GM21381 (cell line): Measurements from ENCODE around the gene PKD1L1.
"Not testable (repeated sequence)": the region's sequence is repeated elsewhere in the genome, so short reads cannot be mapped to it uniquely, and the experiment has no call there.

Experiments used
- ATAC-seq: cut with Tn5 transposase; IDR thresholded peaks from one replicate; pipeline ENCODE4 v1.9.1; 2021; ENCODE audit warnings: mild to moderate bottlenecking, moderate library complexity; ENCODE audit not compliant: unreplicated experiment

PKD1L1 gene, protein sequence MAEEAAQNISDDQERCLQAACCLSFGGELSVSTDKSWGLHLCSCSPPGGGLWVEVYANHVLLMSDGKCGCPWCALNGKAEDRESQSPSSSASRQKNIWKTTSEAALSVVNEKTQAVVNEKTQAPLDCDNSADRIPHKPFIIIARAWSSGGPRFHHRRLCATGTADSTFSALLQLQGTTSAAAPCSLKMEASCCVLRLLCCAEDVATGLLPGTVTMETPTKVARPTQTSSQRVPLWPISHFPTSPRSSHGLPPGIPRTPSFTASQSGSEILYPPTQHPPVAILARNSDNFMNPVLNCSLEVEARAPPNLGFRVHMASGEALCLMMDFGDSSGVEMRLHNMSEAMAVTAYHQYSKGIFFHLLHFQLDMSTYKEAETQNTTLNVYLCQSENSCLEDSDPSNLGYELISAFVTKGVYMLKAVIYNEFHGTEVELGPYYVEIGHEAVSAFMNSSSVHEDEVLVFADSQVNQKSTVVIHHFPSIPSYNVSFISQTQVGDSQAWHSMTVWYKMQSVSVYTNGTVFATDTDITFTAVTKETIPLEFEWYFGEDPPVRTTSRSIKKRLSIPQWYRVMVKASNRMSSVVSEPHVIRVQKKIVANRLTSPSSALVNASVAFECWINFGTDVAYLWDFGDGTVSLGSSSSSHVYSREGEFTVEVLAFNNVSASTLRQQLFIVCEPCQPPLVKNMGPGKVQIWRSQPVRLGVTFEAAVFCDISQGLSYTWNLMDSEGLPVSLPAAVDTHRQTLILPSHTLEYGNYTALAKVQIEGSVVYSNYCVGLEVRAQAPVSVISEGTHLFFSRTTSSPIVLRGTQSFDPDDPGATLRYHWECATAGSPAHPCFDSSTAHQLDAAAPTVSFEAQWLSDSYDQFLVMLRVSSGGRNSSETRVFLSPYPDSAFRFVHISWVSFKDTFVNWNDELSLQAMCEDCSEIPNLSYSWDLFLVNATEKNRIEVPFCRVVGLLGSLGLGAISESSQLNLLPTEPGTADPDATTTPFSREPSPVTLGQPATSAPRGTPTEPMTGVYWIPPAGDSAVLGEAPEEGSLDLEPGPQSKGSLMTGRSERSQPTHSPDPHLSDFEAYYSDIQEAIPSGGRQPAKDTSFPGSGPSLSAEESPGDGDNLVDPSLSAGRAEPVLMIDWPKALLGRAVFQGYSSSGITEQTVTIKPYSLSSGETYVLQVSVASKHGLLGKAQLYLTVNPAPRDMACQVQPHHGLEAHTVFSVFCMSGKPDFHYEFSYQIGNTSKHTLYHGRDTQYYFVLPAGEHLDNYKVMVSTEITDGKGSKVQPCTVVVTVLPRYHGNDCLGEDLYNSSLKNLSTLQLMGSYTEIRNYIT (N-terminal part only)

DNA sequence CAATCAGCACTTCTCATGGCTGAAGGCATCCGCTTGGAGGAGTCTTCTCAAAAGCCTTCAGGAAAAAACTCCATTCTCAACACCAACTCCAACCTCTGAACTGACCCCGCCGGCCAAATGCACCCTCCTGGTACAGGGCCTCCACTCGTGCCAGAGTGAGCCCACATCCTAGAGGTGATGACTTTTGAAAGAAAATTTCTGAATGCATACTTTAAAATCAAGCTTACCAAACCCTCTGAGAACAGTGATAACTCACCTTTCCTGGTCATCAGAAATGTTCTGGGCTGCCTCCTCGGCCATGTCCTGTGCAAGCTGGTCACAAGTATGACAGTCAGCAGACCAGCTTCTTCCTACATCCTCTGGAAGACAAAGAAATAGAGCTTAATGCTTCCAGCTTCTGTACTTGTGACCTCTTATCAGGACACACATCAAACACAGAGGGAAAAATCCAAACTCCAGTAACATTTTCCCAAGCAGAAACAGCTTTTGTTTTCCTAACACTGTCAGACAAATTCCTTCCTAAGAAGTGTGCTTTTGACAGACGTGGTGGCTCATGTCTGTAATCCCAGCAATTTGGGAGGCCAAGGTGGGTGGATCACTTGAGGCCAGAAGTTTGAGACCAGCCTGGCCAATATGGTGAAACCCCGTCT, at the start of gene PKD1L1:
Gene PKD1L1 (minus strand): TSS at position 326 of the 650 bp plus-strand sequence. CDS start 26 bp downstream, at position 300.
- ATAC-seq: no peak

DNA sequence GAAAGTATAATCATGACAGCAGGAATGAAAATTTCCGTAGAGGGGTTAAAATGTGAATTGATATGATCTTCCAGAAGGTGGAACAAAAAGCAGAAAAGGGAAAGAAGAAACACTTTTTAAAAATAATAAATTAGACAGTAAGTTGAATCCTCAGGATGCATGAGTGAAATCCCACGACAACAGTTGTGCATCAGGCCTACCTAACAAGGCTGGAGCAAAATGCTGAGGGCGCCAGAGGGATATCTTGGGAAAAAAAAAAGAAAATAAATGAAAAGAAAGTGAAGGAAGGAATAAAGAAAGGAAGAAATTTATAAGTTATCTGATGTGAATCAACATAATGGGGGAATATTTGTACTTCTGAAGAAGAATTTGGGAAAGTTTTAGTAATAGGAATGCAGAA, 44.2 kb upstream of the PKD1L1 start:
- no peak for ATAC-seq

DNA sequence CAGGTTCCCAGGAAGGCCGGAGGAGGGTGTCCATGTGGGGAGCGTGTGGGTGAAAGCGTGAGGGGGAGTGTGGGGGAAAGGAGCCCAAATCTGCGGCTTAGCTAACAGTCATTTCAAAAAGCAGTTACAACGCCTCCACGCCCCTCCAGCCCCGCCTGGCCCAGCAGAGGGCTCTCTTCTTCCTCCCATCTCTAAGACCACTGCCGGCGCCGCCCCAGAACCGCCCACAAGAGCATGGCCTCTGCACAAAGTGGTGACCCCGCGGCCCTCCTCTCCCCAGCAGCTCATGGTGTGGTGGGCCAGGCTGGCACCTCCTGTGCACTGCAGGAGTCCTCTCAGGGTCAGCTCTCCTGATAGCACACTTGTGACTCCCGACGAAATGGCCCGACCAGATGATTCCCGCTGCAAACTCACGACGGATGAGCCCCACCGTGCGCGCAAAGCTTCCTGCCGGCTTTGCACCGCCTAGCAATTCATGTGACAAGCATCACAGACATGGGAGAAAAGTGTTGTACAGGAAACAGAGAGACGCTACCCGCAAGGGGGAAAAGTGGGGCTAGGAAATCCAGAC, 43.6 kb upstream of the PKD1L1 start:
- ATAC-seq: peak; percentile 99

DNA sequence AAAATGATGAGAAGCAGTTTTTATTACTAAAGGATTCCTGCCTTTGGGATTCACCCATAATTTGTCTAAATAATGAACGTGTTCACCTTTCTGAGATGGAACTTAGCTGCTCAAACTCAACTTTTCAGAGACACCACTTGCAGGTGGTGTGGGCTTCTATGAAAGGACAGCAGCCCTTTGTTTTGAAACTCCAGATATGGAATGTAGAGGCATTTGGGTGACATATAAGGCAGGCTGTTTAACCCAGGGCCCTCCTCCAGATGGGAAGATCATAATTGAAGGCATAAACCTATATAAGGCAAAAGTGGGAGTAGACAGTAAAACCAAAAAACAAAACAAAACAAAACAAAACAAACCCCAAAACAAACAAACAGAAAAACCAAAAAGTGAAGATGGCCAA, 43.0 kb upstream of the PKD1L1 start:
- no peak for ATAC-seq

DNA sequence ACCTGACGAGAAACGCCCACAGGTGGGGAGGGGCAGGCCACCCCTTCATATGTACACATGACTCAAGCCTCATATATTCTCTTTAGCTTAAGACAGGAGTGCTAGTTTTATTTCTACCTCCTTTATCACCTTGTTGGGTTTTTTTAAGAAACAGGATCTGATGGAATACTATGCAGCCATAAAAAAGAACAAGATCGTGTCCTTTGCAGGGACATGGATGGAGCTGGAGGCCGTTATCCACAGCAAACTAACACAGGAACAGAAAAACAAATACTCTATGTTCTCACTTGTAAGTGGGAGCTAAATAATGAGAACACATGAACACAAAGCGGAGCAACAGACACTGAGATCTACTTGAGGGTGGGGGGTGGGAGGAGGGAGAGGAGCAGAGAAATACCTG, 42.3 kb upstream of the PKD1L1 start:
- no peak for ATAC-seq

DNA sequence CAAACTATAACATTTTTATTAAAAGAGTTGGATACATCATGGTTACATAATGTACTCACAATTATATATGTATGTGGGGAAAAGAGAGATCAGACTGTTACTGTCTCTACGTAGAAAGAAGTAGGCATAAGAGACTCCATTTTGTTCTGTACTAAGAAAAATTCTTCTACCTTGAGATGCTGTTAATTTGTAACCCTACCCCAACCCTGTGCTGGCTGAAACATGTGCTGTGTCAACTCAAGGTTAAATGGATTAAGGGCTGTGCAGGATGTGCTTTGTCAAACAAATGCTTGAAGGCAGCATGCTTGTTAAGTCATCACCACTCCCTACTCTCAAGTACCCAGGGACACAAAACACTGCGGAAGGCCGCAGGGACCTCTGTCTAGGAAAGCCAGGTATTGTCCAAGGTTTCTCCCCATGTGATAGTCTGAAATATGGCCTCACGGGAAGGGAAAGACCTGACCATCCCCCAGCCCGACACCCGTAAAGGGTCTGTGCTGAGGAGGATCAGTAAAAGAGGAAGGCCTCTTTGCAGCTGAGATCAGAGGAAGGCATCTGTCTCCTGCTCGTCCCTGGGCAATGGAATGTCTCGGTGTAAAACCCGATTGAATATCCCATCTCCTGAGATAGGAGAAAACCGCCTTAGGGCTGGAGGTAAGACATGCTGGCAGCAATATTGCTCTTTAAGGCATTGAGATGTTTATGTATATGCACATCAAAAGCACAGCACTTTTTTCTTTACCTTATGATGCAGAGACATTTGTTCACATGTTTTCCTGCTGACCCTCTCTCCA, 41.5 kb upstream of the PKD1L1 start:
- ATAC-seq: not testable (repeated sequence)

DNA sequence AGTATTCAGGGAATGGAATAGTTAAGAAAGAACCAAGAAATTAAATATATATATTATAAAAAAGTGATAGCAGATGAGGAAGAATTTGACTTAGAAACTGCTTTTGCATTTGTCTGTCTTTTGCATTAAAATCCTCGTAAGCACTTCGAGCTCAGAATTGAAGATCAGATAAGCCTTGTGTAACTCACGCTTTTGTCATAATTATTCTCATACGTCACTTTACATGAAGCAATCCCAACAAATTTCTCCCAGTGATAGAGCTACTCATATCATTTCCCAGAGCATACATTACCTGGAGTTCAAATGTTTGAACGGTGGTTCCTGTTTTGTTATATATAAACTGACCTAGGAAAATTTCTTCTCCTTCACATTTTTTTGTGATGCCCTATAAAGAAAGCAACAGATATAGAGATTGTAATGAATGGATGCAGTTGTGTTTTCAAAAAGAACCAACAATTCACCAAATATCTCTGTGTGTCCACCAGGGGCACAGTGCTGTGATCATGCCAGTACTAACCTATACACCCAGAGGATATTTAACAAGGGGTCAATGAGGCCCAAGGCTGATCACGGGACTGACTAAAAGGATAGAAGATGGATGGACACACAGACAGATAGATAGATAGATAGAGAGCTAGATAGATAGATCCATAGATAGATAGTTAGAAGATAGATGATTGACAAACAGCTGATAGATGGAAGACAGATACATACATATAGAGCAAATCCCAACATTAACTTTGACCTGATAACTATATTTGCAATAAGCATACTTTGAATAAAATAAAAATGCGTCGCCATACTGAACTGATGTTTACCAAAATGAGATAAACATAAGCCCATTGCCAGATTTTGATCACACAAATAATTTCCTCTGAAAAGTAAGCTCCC, 40.5 kb upstream of the PKD1L1 start:
- no peak for ATAC-seq

DNA sequence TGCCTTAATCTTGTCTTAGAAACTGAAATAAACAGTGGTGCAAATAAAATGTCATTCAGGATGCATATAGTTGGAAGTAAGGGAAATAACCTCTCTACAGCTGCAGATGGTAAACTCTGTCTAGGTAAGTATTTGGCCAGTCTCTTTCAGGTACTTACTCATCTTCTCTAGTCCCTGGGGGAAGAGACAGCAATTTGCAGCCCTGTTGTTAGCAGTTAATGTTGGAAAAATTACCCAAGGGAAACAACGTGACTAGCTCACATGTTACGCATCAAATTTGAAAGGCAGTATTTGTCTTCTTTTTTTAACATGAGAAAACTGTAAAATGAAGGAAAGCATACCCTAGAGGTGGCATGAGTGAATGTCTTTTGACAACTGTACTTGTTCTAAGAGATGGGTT, 34.3 kb upstream of the PKD1L1 start:
- ATAC-seq: no peak

DNA sequence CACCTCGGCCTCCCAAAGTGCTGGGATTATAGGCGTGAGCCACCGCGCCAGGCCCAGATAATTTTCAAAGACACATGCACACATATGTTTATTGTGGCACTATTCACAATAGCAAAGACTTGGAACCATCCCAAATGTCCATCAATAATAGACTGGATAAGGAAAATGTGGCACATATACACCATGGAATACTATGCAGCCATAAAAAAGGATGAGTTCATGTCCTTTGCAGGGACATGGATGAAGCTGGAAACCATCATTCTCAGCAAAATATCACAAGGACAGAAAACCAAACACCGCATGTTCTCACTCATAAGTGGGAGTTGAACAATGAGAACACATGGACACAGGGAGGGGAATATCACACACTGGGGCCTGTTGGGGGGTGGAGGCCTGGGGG, 32.4 kb upstream of the PKD1L1 start:
- not testable (repeated sequence) for ATAC-seq

DNA sequence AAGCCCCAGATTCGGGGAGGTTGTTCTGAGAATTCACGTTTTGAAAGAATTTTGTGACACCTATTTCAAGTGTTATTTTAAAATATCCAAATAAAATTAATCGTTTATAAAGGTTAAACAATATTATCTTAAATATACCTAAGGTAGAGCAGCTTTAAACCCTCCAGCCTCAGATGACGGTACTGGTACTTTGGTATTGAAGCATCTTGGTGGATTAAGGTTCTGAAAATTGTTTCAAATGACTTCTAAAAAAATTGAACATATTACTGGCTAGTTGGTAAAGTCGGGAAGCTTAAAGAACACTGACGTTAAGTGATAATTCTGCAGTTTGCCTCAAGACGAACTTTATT, 31.5 kb upstream of the PKD1L1 start:
- ATAC-seq: no peak

DNA sequence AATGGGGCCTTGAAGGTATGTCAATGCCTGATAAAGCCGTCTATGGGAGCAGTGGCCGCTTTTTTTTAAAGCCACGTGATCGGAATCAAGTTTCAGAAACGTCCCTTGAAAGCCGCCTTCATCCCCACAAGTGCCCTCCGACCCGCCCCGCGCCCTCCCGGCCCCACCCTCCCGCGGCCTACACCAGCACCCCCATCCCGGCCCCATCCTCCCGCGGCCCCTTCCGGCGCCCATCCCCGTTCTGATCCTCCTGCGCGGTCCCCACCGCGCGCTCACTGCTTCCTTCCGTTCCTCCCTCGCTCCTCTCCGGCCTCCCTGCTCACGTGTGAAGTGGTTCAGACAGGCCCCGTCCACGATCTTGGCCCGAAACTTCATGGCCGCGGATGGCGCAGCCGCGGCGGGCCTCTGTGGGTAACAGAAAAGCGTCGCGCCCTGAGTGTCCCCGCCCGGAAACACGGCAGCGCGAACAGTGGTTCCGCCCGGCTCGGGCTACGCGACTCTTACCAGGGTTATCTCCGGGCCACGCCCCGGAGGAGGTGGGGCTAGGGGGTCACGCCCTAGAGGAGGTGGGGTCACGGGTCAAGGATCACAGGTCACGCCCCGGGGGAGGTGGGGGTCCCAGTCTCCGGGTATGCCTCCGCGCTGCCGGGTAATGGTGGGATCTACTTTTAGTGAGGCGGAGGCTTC, 31.0 kb upstream of the PKD1L1 start, which contains the start of gene HUS1:
Gene HUS1 (minus strand): TSS at position 471 of the 687 bp plus-strand sequence. CDS start 96 bp downstream, at position 375.
- ATAC-seq: peak; percentile 99

DNA sequence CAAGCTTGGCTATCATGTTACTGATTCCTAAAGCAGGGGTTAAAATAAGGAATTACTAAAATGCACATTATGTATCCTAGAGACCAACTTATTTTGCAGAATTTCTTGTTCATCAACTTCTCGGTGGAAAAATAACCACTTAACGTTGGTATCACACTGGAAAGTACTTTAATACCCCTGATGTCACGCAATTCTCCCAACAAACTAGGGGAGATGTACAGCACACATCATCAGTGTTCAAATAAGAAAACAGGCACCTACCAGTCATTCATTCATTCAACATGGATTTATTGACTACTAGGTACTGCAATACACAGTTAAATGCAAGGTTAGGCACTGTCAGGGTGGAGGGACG, 30.5 kb upstream of the PKD1L1 start:
- ATAC-seq: no peak

DNA sequence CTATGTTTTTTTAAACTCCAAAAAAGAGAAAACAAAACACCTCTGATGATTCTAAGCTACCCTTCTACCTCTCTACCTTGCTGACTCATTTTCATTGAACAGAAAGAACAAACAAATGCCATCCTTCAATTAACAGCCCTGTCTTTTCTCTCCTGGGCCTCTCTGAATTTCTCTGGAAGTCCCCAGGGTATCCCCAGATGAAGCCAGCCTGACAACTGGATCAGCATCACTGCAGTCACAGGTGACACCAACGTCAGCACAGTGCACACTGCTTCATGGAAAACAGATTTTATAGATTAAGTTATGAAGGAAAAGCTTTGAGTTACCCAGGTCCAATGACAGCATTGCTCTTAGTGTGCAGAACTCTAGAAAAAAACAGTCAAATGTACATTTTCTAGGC, 25.5 kb upstream of the PKD1L1 start:
- ATAC-seq: no peak

DNA sequence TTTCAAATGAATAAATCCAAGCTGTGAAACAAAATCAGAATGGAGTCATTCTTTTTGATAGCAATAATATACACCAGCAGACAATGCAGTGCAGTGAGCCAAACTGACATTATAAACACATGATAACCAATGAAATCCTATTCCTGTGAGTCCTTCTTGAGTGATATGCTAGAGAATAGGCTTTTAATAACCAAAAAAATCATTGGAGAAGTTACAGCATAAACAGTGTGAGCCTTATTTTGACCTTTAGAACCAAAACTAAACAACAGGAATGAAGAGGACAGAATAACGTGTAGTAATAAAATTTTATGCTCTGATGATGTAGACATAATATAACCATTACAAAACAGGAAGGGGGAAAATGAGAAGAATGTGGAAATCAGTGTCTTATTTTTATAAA, 22.5 kb upstream of the PKD1L1 start:
- no peak for ATAC-seq

DNA sequence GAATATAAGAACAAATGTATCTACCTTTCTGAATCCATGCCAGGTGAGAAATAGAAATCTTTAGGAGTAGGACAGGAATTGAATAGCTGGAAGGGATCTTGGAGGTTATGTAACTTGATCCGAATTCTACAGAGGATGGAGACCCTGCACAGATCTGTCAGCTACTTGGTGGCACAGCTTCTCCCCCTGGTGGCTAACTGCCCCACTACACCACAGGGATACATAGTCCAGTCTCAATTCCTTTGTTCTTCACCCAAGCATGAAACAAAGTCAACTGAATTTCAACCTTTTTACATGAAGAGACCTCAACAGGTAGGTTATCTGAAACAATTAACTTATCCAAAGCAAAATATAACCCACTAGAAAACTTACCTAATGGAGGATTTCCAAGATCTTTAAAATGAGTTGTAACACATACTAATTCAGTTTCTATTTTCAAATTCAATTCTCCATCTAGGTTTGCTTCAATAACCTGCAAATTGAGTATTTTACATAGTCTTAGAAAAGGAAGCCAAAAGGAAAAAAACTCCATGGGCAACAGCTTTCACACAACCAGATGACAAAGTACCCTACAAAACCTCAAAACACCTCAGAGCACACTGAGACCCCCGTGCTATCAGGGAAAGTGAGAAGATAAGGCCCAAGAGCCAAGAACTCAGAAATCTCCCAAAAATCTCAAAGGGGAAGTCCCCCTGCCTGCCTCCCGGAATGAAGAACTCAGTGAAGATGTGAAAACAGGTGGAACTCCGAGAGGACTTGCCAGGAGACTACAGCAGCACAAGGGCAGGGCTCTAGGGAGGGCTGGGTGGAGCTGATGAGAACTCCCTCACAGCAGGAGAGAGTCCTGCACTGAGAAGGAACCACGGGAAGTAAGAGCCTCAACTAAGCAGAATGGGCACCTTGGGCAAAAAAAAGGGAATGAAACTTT, 20.8 kb upstream of the PKD1L1 start:
- ATAC-seq: peak; percentile 70

DNA sequence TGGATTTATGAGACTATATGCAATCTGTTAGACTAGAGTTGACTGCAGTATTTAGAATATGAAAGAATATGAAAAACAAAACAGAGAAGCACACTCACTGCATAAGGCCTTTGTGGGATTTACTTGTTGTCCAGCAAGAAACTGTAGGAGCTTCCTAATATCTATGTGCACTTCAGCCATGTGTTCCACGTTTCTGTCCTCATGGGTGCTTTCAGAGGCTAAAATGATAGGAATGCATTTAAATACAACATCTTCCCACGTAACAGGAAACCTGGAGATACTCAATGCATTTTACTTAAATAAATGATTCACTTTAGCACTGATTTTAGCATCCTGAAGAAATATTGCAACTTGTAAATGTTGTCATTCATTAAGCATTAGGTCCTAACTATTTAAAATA, 19.4 kb upstream of the PKD1L1 start:
- ATAC-seq: no peak

DNA sequence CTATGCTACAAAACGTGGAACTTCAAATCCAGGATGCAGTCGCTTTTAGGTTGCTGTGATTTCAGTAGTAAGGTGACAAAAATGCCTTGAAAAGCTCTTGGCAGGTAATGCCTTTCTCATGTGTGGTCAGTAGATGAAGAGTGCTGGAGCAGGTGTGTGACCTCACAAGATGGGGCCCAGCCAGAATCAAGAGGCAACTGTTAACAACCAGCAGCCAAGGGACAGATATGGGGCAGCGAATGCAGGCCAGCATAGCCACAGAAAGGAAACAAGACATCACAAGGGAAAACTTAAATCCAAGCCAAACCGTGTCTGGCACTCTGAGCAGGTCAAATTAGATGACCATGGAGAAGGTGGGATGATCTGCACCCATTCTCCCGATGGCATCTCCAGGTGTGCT, 18.9 kb upstream of the PKD1L1 start:
- no peak for ATAC-seq
